Measurements from ENCODE around the gene CEACAM19. TPM values are rescaled to one million over a fixed set of nuclear protein-coding genes. Genes with fewer than 3 reads are reported as not detected.

The CEACAM19 gene
- total and polyA plus RNA-seq, 2 donors (not counting 3 experiments of a cell fraction or from before 2014, with no cell fraction given) = 9.9 to 14.5 TPM

DNA sequence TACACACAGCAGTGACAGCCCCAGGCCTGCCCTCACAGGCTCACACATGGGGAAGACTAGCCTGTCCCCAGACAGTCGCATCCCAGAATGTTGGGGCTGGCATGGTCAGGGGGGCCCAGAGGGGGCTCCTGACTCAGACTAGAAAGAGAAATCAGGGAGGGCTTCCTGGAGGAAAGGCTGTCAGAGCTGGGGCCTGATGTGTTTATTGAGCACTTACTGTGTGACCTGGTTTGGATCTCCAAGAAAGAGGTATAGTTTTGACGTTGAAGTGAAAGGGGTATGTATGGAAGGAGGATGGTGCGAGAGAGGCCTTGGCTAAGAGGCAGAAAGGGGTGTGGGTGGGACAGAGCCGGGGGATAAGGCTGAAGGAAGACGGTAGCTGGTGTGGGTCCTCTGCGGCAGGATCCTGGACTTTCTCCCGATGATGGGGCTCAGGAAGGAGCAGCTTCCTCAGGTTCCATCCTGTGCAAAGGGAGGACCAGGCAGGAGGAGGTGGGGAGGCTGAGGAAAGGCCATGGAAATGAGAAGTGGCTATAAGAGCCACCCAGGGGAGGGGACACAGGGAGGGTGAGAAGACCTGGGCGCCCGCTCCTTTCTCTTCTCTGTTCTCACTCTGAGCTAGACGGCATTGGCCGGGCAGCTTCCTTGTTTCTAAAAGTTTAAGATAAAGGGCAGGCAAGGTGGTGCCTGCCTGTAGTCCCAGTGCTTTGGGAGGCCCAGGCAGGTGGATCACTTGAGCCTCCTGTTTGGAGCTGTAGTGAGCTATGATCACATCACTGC, 61.1 kb downstream of the CEACAM19 start:
- ChIA-PET POLR2A (no interaction called here), CTCF (interaction anchor here (0.8 to 2.0 kb wide), 6 partner anchors 8 to 43 kb away, joined by 3 to 9 read pairs (median 4); no protein-coding TSS in a partner anchor)
- Histone ChIP-seq H3K36me3 (ENCODE audit: control insufficient read depth in 2 of 2, extremely low read depth in 1 of 2, insufficient read depth in 2 of 2, low read length in 2 of 2) (no peaks in the 10 kb centered on the region), H4K20me1 (replicated peaks; ENCODE audit: control insufficient read depth, extremely low read depth, insufficient read depth, low read length) (no peaks in the 10 kb centered on the region), H3K4me1 (ENCODE audit: control insufficient read depth, extremely low read depth, insufficient read depth, low read length) (no peaks in the 10 kb centered on the region), H3K27me3 (ENCODE audit: control insufficient read depth in 2 of 2, insufficient read depth in 2 of 2, low read length in 2 of 2) (no peaks in the 10 kb centered on the region), H3K9me3 (replicated peaks; ENCODE audit: control insufficient read depth, insufficient read depth, low read length) (no peaks in the 10 kb centered on the region), H3K9me1 (replicated peaks; ENCODE audit: control insufficient read depth, extremely low read depth, insufficient read depth, low read length) (no peaks in the 10 kb centered on the region), H3K4me3 (replicated peaks in 1 of 3; ENCODE audit: insufficient read depth in 1 of 3, low read depth in 1 of 3, low read length in 3 of 3) (no peak overlapping the region), H3K27ac (ENCODE audit: insufficient read depth, low read depth, low read length) (no peak overlapping the region), H3K4me2 (ENCODE audit: insufficient read depth, low read length) (no peak overlapping the region), H3K79me2 (ENCODE audit: control insufficient read depth, insufficient read depth, low read length) (no peaks in the 10 kb centered on the region), H2AFZ (ENCODE audit: low read depth, low read length) (no peak overlapping the region), H3K9ac (replicated peaks; ENCODE audit: extremely low read depth, insufficient read depth, low read length) (no peak overlapping the region)
- dilution Hi-C loops (cut with MboI; ENCODE audit: extremely low pct_ligation_motif_present, low sequenced_read_pairs) (no loop called here), intact Hi-C loops (cut with micrococcal nuclease) (no loop called here)
- FAIRE-seq (no peak), DNase-seq (ENCODE audit: low read depth, low spot score) (no peak)
- no peak for TF ChIP-seq POLR2A (IDR thresholded peaks at IDR 0.05; ENCODE audit: low read depth, low read length)
- TF ChIP-seq GATA2 (IDR thresholded peaks at IDR 0.05; ENCODE audit: insufficient read depth, insufficient read length, low read depth, low read length) = no peak
- TF ChIP-seq, protein P1, sequence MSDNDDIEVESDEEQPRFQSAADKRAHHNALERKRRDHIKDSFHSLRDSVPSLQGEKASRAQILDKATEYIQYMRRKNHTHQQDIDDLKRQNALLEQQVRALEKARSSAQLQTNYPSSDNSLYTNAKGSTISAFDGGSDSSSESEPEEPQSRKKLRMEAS (IDR thresholded peaks at IDR 0.05; ENCODE audit: insufficient read depth, insufficient read length) = no peak
- TF ChIP-seq, protein P2, sequence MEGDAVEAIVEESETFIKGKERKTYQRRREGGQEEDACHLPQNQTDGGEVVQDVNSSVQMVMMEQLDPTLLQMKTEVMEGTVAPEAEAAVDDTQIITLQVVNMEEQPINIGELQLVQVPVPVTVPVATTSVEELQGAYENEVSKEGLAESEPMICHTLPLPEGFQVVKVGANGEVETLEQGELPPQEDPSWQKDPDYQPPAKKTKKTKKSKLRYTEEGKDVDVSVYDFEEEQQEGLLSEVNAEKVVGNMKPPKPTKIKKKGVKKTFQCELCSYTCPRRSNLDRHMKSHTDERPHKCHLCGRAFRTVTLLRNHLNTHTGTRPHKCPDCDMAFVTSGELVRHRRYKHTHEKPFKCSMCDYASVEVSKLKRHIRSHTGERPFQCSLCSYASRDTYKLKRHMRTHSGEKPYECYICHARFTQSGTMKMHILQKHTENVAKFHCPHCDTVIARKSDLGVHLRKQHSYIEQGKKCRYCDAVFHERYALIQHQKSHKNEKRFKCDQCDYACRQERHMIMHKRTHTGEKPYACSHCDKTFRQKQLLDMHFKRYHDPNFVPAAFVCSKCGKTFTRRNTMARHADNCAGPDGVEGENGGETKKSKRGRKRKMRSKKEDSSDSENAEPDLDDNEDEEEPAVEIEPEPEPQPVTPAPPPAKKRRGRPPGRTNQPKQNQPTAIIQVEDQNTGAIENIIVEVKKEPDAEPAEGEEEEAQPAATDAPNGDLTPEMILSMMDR (IDR thresholded peaks at IDR 0.05; ENCODE audit: extremely low read depth in 1 of 2, insufficient read depth in 1 of 2, low read depth in 1 of 2, low read length in 2 of 2) = no peak
- no peak for TF ChIP-seq FOS (IDR thresholded peaks at IDR 0.05; ENCODE audit: borderline replicate concordance, insufficient read depth, low read length)
- TF ChIP-seq JUN (IDR thresholded peaks at IDR 0.05; ENCODE audit: borderline replicate concordance, insufficient read depth, insufficient read length, low read depth) = no peak
- TF ChIP-seq MYC (IDR thresholded peaks at IDR 0.05; ENCODE audit: low read depth, low read length) = no peak
- TF ChIP-seq POLR2AphosphoS5 (IDR thresholded peaks at IDR 0.05; ENCODE audit: insufficient read depth, low read depth, low read length) = no peak
- no peak for TF ChIP-seq EZH2 (IDR thresholded peaks at IDR 0.05; ENCODE audit: borderline replicate concordance, low read depth, low read length, severe bottlenecking)
- BruUV-seq (replicated peaks) = no TSS peak

MicroRNA genes within 50 kb of the gene (microRNA counts, 767-probe panel; counts per million panel counts)
- microRNA hsa-miR-4531 = 723 counts per million, percentile 96 among the panel's probes with 10 or more counts

Small RNAs within 50 kb of the gene (microRNA-seq; reads per million reads assigned to microRNA genes)
- not detected for gene MIR4531 (ENCODE audit: borderline number of aligned reads, borderline replicate concordance)

Small RNAs within 50 kb of the gene (small RNA-seq; reads per million reads assigned to genes)
- gene RF00285 (ENCODE audit: insufficient read depth, insufficient read length, low read depth, low replicate concordance) = not detected

Other genes with a start within 250 kb of the CEACAM19 start
- gene ZNF229, start 223.0 kb upstream of the CEACAM19 start, total RNA-seq = 6.0 and 8.8 TPM in 2 replicates
- gene ZNF229, start 223.0 kb upstream of the CEACAM19 start, polyA plus RNA-seq = 2.4 and 2.7 TPM in 2 replicates
- gene ZNF180, start 171.0 kb upstream of the CEACAM19 start, total RNA-seq = 8.6 and 8.9 TPM in 2 replicates
- 1.4 and 2.1 TPM in 2 replicates for gene ZNF180, start 171.0 kb upstream of the CEACAM19 start, polyA plus RNA-seq
- not detected in 2 replicates for gene CEACAM20, start 141.8 kb upstream of the CEACAM19 start, total RNA-seq
- 0.06 TPM in 2 replicates for gene CEACAM20, start 141.8 kb upstream of the CEACAM19 start, polyA plus RNA-seq
- 0.35 TPM in 1 of 2 replicates, not detected in the other for gene IGSF23, start 57.9 kb upstream of the CEACAM19 start, total RNA-seq
- 0.73 and 0.81 TPM in 2 replicates for gene IGSF23, start 57.9 kb upstream of the CEACAM19 start, polyA plus RNA-seq
- 133 and 199 TPM in 2 replicates for gene PVR, start 27.6 kb upstream of the CEACAM19 start, total RNA-seq
- 226 and 276 TPM in 2 replicates for gene PVR, start 27.6 kb upstream of the CEACAM19 start, polyA plus RNA-seq
- not detected in 2 replicates for gene CEACAM16, start 27.7 kb downstream of the CEACAM19 start, total RNA-seq
- not detected in 2 replicates for gene CEACAM16, start 27.7 kb downstream of the CEACAM19 start, polyA plus RNA-seq
- 24.0 and 26.9 TPM in 2 replicates for gene BCL3, start 77.2 kb downstream of the CEACAM19 start, total RNA-seq
- gene BCL3, start 77.2 kb downstream of the CEACAM19 start, polyA plus RNA-seq = 11.0 and 15.3 TPM in 2 replicates
- not detected in 2 replicates for gene CBLC, start 106.4 kb downstream of the CEACAM19 start, total RNA-seq
- gene CBLC, start 106.4 kb downstream of the CEACAM19 start, polyA plus RNA-seq = 0.04 and 0.08 TPM in 2 replicates
- gene BCAM, start 137.6 kb downstream of the CEACAM19 start, total RNA-seq = 28.5 and 29.0 TPM in 2 replicates
- 23.9 and 32.5 TPM in 2 replicates for gene BCAM, start 137.6 kb downstream of the CEACAM19 start, polyA plus RNA-seq
- 205 and 211 TPM in 2 replicates for gene NECTIN2, start 174.8 kb downstream of the CEACAM19 start, total RNA-seq
- 238 and 262 TPM in 2 replicates for gene NECTIN2, start 174.8 kb downstream of the CEACAM19 start, polyA plus RNA-seq
- gene TOMM40, start 219.8 kb downstream of the CEACAM19 start, total RNA-seq = 90.7 and 101 TPM in 2 replicates
- 70.2 and 71.8 TPM in 2 replicates for gene TOMM40, start 219.8 kb downstream of the CEACAM19 start, polyA plus RNA-seq
- 1.5 and 3.3 TPM in 2 replicates for gene APOE, start 234.3 kb downstream of the CEACAM19 start, total RNA-seq
- gene APOE, start 234.3 kb downstream of the CEACAM19 start, polyA plus RNA-seq = 6.2 and 6.9 TPM in 2 replicates
- 5.0 and 11.4 TPM in 2 replicates for gene APOC1, start 243.1 kb downstream of the CEACAM19 start, total RNA-seq
- gene APOC1, start 243.1 kb downstream of the CEACAM19 start, polyA plus RNA-seq = 15.0 and 18.5 TPM in 2 replicates